Loucy (cell line): ENCODE measurements around the gene LY6G6C.

Experiments used
- H2AFZ ChIP-seq: fragments of 200-600 bp; sonication (generic); 2 replicates; pipeline ENCODE4 v1.6.0; 2016; ENCODE audit warnings: antibody characterized with exemption, mild to moderate bottlenecking, low read length, moderate library complexity
- H3F3A ChIP-seq: fragments of 200-600 bp; 2 replicates; pipeline ENCODE4 v1.6.0; 2016; ENCODE audit warnings: antibody characterized with exemption, low read depth, mild to moderate bottlenecking
- H3K27me3 ChIP-seq: fragments of 200-600 bp; sonication (generic); 2 replicates; pipeline ENCODE4 v1.6.1; 2014; ENCODE audit warnings: low read length, mild to moderate bottlenecking; ENCODE audit not compliant: insufficient read depth, poor library complexity, severe bottlenecking
- H3K36me3 ChIP-seq: fragments of 200-600 bp; sonication (generic); 2 replicates; pipeline ENCODE4 v1.6.1; 2016; ENCODE audit warnings: low read length; ENCODE audit not compliant: insufficient read depth
- H3K4me1 ChIP-seq: fragments of 200-600 bp; sonication (generic); 2 replicates; pipeline ENCODE4 v1.5.1; 2014; ENCODE audit warnings: low read length, mild to moderate bottlenecking; ENCODE audit not compliant: insufficient read depth, poor library complexity, severe bottlenecking
- H3K4me2 ChIP-seq: fragments of 200-600 bp; sonication (generic); 2 replicates; pipeline ENCODE4 v1.6.0; 2014; ENCODE audit warnings: antibody characterized with exemption, low read length, low read depth, mild to moderate bottlenecking; ENCODE audit not compliant: poor library complexity, severe bottlenecking
- H3K4me3 ChIP-seq: fragments of 200-600 bp; sonication (generic); 2 replicates; pipeline ENCODE4 v1.5.1; 2014; ENCODE audit warnings: low read length, mild to moderate bottlenecking, mixed read lengths; ENCODE audit not compliant: poor library complexity, severe bottlenecking
- H3K79me2 ChIP-seq: fragments of 200-600 bp; sonication (generic); 2 replicates; pipeline ENCODE4 v1.6.1; 2014; ENCODE audit warnings: low read length; ENCODE audit not compliant: insufficient read depth
- H3K9ac ChIP-seq: fragments of 200-600 bp; sonication (generic); 2 replicates; pipeline ENCODE4 v1.6.0; 2014; ENCODE audit warnings: mild to moderate bottlenecking, low read depth, low read length, moderate library complexity; ENCODE audit not compliant: poor library complexity, severe bottlenecking
- H3K9me2 ChIP-seq: fragments of 200-600 bp; sonication (generic); replicated peaks from 2 replicates; pipeline ENCODE4 v1.6.1; 2016; ENCODE audit warnings: low read depth, low read length, mixed read lengths
- H3K9me3 ChIP-seq: fragments of 200-600 bp; sonication (generic); 2 replicates; pipeline ENCODE4 v1.6.1; 2014; ENCODE audit warnings: mild to moderate bottlenecking, antibody characterized with exemption, low read length, low read depth; ENCODE audit not compliant: insufficient read depth
- H4K20me1 ChIP-seq: fragments of 200-600 bp; sonication (generic); 2 replicates; pipeline ENCODE4 v1.6.0; 2014; ENCODE audit warnings: antibody characterized with exemption, low read length, mild to moderate bottlenecking; ENCODE audit not compliant: insufficient read depth, poor library complexity, severe bottlenecking
- CTCF ChIP-seq: fragments of 200-600 bp; sonication (generic); conservative IDR thresholded peaks from 2 replicates; pipeline ENCODE4 v1.5.1; 2014; ENCODE audit warnings: mild to moderate bottlenecking, antibody characterized with exemption, low read length
- EZH2phosphoT487 ChIP-seq: fragments of 200-600 bp; IDR thresholded peaks from 2 replicates; pipeline ENCODE4 v1.6.1; 2018; ENCODE audit warnings: antibody characterized with exemption, mild to moderate bottlenecking, moderate library complexity, borderline replicate concordance

Gene LY6G6C

GRCh38 chr6:31680226-31681134 lies 41.1 kb downstream of the LY6G6C start, which contains the start of gene LY6G5C:
Gene LY6G5C, minus strand, starts transcription at chr6:31681067. Its CDS starts 694 bp downstream, at chr6:31680373.
- no peaks in the 10 kb centered on the region for H3K9me2 ChIP-seq
- no peak within 1 kb of the TSS for H3K4me3 ChIP-seq
- H3K79me2 ChIP-seq = no peaks in the 10 kb centered on the region
- H3K4me2 ChIP-seq = no peak within 1 kb of the TSS
- H2AFZ ChIP-seq = no peak within 1 kb of the TSS
- peak; percentile 40; the same call in 1 of the 2 replicates for TF ChIP-seq CTCF
- TF ChIP-seq EZH2phosphoT487 = no peak
- H3K9me3 ChIP-seq = no peaks in the 10 kb centered on the region
- no peaks in the 10 kb centered on the region for H4K20me1 ChIP-seq
- no peaks in the 10 kb centered on the region for H3F3A ChIP-seq
- H3K9ac ChIP-seq = no peak within 1 kb of the TSS
- no peaks in the 10 kb centered on the region for H3K27me3 ChIP-seq
- peaks cover 8% of the 10 kb centered on the region for H3K4me1 ChIP-seq
- H3K36me3 ChIP-seq = no peaks in the 10 kb centered on the region

DNA sequence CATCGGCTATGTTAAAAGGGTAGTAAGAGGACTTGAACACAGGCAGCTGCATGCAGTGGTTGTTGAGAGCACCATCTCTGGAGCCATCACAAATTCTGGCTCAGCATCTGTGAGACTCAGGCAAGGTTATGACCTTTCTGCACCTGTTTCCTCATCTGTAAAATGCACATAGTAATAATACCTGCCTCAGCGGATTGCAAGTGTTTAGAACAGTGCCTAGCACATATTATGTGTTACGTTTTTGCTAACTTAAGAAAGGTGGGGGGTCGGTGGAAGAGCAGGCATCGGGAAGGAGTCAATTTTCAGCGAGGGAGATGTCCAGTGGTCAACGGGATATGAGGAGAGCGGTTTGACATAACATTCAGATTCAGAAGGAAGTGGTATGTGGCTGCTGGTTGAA lies 43.6 kb downstream of the LY6G6C start:
- H3K9me3 ChIP-seq = no peaks in the 10 kb centered on the region
- H3K36me3 ChIP-seq = peaks cover 3% of the 10 kb centered on the region; the same call in 1 of the 2 replicates
- H3K9ac ChIP-seq = no peak overlapping the region
- peaks cover 8% of the 10 kb centered on the region for H3K4me1 ChIP-seq
- H4K20me1 ChIP-seq = no peaks in the 10 kb centered on the region
- TF ChIP-seq CTCF = no peak
- TF ChIP-seq EZH2phosphoT487 = no peak
- no peaks in the 10 kb centered on the region for H3K9me2 ChIP-seq
- H3K27me3 ChIP-seq = no peaks in the 10 kb centered on the region
- H3K4me3 ChIP-seq = no peak overlapping the region
- H3K79me2 ChIP-seq = no peaks in the 10 kb centered on the region
- no peak overlapping the region for H3K4me2 ChIP-seq
- H2AFZ ChIP-seq = no peak overlapping the region
- H3F3A ChIP-seq = no peaks in the 10 kb centered on the region

- Histone ChIP-seq H3K9ac (no peak overlapping the region), H3K9me3 (no peaks in the 10 kb centered on the region), H3K4me2 (no peak overlapping the region), H3K9me2 (no peaks in the 10 kb centered on the region), H4K20me1 (no peaks in the 10 kb centered on the region), H3K27me3 (no peaks in the 10 kb centered on the region), H3K4me3 (no peak overlapping the region), H3K79me2 (no peaks in the 10 kb centered on the region), H3F3A (no peaks in the 10 kb centered on the region), H3K4me1 (peaks cover 8% of the 10 kb centered on the region), H3K36me3 (peaks cover 6% of the 10 kb centered on the region; the same call in 1 of the 2 replicates), H2AFZ (no peak overlapping the region)
- no peak for TF ChIP-seq EZH2phosphoT487
- no peak for TF ChIP-seq CTCF
Observed at GRCh38 chr6:31676904-31677303, 44.6 kb downstream of the LY6G6C start.
